Endothelial cell of umbilical vein (primary cell): ENCODE measurements around the gene ZSCAN4. TPM values are rescaled to one million over a fixed set of nuclear protein-coding genes. Genes with fewer than 3 reads are reported as not detected.

Experiments
- BruUV-seq: library from RNA; stranded (reverse); fragments of 400-500 nt; replicated peaks from 2 replicates; lab custom pipeline; 2021; lab: Mats Ljungman, UMichigan
- CTCF ChIA-PET: fragments of 300-600, 350-600 bp; sonication (Branson Sonifier 250); formaldehyde crosslinking; loops from one replicate; lab custom pipeline; 2021; ENCODE audit warnings: antibody characterized with exemption, inconsistent platforms; lab: Charles Lee
- POLR2A ChIA-PET: fragments of 300-600, 350-600 bp; sonication (Branson Sonifier 250); formaldehyde crosslinking; loops from one replicate; lab custom pipeline; 2021; ENCODE audit warnings: antibody characterized with exemption, inconsistent platforms; lab: Charles Lee
- DNase-seq: peaks from one replicate; pipeline ENCODE4 v3.0.0-alpha.2; 2011; ENCODE audit warnings: low read depth, low spot score
- FAIRE-seq: peaks from 2 replicates; lab custom pipeline; 2011; peaks lifted over from hg19 to GRCh38; lab: Jason Lieb, UNC
- H2AFZ ChIP-seq: 2 replicates; pipeline ENCODE4 v1.6.0; 2012; ENCODE audit warnings: low read depth, low read length, control low read depth, inconsistent platforms
- H3K27ac ChIP-seq: 2 replicates; pipeline ENCODE4 v1.5.1; 2011; ENCODE audit warnings: low read depth, mild to moderate bottlenecking, control low read depth, low read length, moderate library complexity; ENCODE audit not compliant: insufficient read depth
- H3K27me3 ChIP-seq, 2 experiments: 2 replicates each; pipeline versions ENCODE4 v1.6.0 to v1.6.1; 2011; ENCODE audit warnings: low read length in 2 of 2, mixed read lengths in 1 of 2; ENCODE audit not compliant: control insufficient read depth in 2 of 2, insufficient read depth in 2 of 2
- H3K36me3 ChIP-seq, 2 experiments: 2 replicates in 1 of 2; 3 replicates in 1 of 2; pipeline ENCODE4 v1.5.1; 2011; ENCODE audit warnings: low read length in 2 of 2, mild to moderate bottlenecking in 1 of 2, moderate library complexity in 1 of 2; ENCODE audit not compliant: control insufficient read depth in 2 of 2, insufficient read depth in 2 of 2; ENCODE audit errors: extremely low read depth in 1 of 2
- H3K4me1 ChIP-seq: 3 replicates; pipeline ENCODE4 v1.5.1; 2011; ENCODE audit warnings: mild to moderate bottlenecking, low read length; ENCODE audit not compliant: control insufficient read depth, insufficient read depth; ENCODE audit errors: extremely low read depth
- H3K4me2 ChIP-seq: 2 replicates; pipeline ENCODE4 v1.6.1; 2011; ENCODE audit warnings: low read length, control low read depth, mixed read lengths; ENCODE audit not compliant: insufficient read depth
- H3K4me3 ChIP-seq, 3 experiments: fragments of 200-600 bp in 1 of 3; sonication (generic), shearing (Covaris generic) in 1 of 3; replicated peaks in 1 of 3; 2 replicates each; pipeline ENCODE4 v1.5.1; 2011 to 2016; ENCODE audit warnings: control low read depth in 3 of 3, low read length in 3 of 3, mild to moderate bottlenecking in 2 of 3, inconsistent platforms in 1 of 3, low read depth in 1 of 3, moderate library complexity in 1 of 3; ENCODE audit not compliant: insufficient read depth in 1 of 3
- H3K79me2 ChIP-seq: 2 replicates; pipeline ENCODE4 v1.6.0; 2012; ENCODE audit warnings: low read length, inconsistent platforms; ENCODE audit not compliant: control insufficient read depth, insufficient read depth
- H3K9ac ChIP-seq: replicated peaks from 2 replicates; pipeline ENCODE3; 2011; ENCODE audit warnings: low read length, control low read depth; ENCODE audit not compliant: insufficient read depth; ENCODE audit errors: extremely low read depth
- H3K9me1 ChIP-seq: replicated peaks from 3 replicates; pipeline ENCODE4 v1.6.0; 2011; ENCODE audit warnings: mild to moderate bottlenecking, low read length; ENCODE audit not compliant: control insufficient read depth, insufficient read depth; ENCODE audit errors: extremely low read depth
- H3K9me3 ChIP-seq: replicated peaks from 2 replicates; pipeline ENCODE4 v1.5.1; 2012; ENCODE audit warnings: low read length, inconsistent platforms; ENCODE audit not compliant: control insufficient read depth, insufficient read depth
- H4K20me1 ChIP-seq: replicated peaks from 2 replicates; pipeline ENCODE3; 2011; ENCODE audit warnings: mild to moderate bottlenecking, low read length; ENCODE audit not compliant: control insufficient read depth, insufficient read depth; ENCODE audit errors: extremely low read depth
- EZH2 ChIP-seq: IDR thresholded peaks from 2 replicates; pipeline ENCODE4 v1.6.1; 2012; ENCODE audit warnings: borderline replicate concordance, low read depth, mild to moderate bottlenecking, moderate library complexity, low read length, inconsistent platforms; ENCODE audit not compliant: severe bottlenecking
- FOS ChIP-seq: IDR thresholded peaks from 2 replicates; pipeline ENCODE4 v1.6.1; 2011; ENCODE audit warnings: mild to moderate bottlenecking, low read length, moderate library complexity, borderline replicate concordance; ENCODE audit not compliant: insufficient read depth
- GATA2 ChIP-seq: IDR thresholded peaks from 2 replicates; pipeline ENCODE4 v1.7.0; 2011; ENCODE audit warnings: low read depth, mild to moderate bottlenecking, moderate library complexity, mixed read lengths, low read length; ENCODE audit not compliant: insufficient read length, insufficient read depth
- JUN ChIP-seq: IDR thresholded peaks from 2 replicates; pipeline ENCODE4 v1.6.1; 2011; ENCODE audit warnings: borderline replicate concordance, low read depth; ENCODE audit not compliant: insufficient read length, insufficient read depth
- MYC ChIP-seq: IDR thresholded peaks from one replicate; pipeline ENCODE4 v1.6.1; 2011; ENCODE audit warnings: mild to moderate bottlenecking, low read depth, low read length
- POLR2A ChIP-seq: IDR thresholded peaks from 2 replicates; pipeline ENCODE4 v1.6.1; 2012; ENCODE audit warnings: low read depth, mild to moderate bottlenecking, control low read depth, low read length
- POLR2AphosphoS5 ChIP-seq: IDR thresholded peaks from 2 replicates; pipeline ENCODE4 v1.6.1; 2012; ENCODE audit warnings: low read depth, mild to moderate bottlenecking, control low read depth, low read length, moderate library complexity; ENCODE audit not compliant: insufficient read depth
- dilution Hi-C: fragments of 300-500 bp; cut with MboI; formaldehyde crosslinking; loops from one replicate; pipeline ENCODE4 v1.15.0; 2019; ENCODE audit warnings: low sequenced_read_pairs; ENCODE audit not compliant: extremely low pct_ligation_motif_present
- intact Hi-C: fragments of 100-400 bp; cut with micrococcal nuclease; formaldehyde crosslinking; loops from one replicate; pipeline ENCODE4 v1.10.0; 2022
- polyA plus RNA-seq, 4 experiments: library from polyadenylated mRNA; depleted of rRNA in 3 of 4; stranded (reverse) in 3 of 4; unstranded in 1 of 4; fragments of >200 nt; gene quantifications; 2 replicates each; pipeline versions ENCODE4 v1.2.1 to v1.2.3, GENCODE V29; 2011 to 2012; ENCODE audit warnings: missing spikeins in 1 of 4
- total RNA-seq: library from RNA; stranded (reverse); gene quantifications from 2 replicates; pipeline ENCODE4 v1.2.3, GENCODE V29; 2021
- TF ChIP-seq, protein P1 (sequence below): IDR thresholded peaks from 2 replicates; pipeline ENCODE4 v1.6.1; 2011; ENCODE audit not compliant: insufficient read depth, insufficient read length
- TF ChIP-seq, protein P2 (sequence below), 2 donors: IDR thresholded peaks; 1 replicate in 1 of 2; 2 replicates in 1 of 2; pipeline ENCODE4 v1.5.1; 2011; ENCODE audit warnings: low read length in 2 of 2, mild to moderate bottlenecking in 2 of 2, moderate library complexity in 2 of 2, control low read depth in 1 of 2, inconsistent platforms in 1 of 2, low read depth in 1 of 2; ENCODE audit not compliant: insufficient read depth in 1 of 2; ENCODE audit errors: extremely low read depth in 1 of 2

The ZSCAN4 gene
- total and polyA plus RNA-seq, 2 donors (not counting 3 experiments of a cell fraction or from before 2014, with no cell fraction given) = not detected

DNA sequence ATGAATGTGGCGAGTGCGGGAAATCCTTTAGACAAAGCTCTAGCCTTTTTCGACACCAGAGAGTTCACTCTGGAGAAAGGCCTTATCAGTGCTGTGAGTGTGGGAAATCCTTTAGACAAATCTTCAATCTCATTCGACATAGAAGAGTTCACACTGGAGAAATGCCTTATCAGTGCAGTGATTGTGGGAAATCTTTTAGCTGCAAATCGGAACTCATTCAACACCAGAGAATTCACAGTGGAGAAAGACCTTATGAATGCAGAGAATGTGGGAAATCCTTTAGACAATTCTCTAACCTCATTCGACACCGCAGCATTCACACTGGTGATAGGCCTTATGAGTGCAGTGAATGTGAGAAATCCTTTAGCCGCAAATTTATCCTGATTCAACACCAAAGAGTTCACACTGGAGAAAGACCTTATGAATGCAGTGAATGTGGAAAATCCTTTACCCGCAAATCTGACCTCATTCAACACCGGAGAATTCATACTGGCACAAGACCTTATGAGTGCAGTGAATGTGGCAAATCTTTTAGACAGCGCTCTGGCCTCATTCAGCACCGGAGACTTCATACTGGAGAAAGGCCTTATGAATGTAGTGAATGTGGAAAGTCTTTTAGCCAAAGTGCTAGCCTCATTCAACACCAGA is 18.8 kb downstream of the ZSCAN4 start:
- CTCF ChIA-PET = no interaction called here
- POLR2A ChIA-PET = no interaction called here
- Histone ChIP-seq H3K9me1 (no peaks in the 10 kb centered on the region), H3K4me2 (no peak overlapping the region), H3K36me3 (peaks cover 9 to 18% of the 10 kb centered on the region in 2 experiments), H3K27ac (no peak overlapping the region), H3K4me3 (no peak overlapping the region), H3K79me2 (peaks cover 24% of the 10 kb centered on the region), H2AFZ (no peak overlapping the region), H4K20me1 (no peaks in the 10 kb centered on the region), H3K9me3 (peaks cover 32% of the 10 kb centered on the region), H3K27me3 (no peaks in the 10 kb centered on the region), H3K4me1 (peaks cover 6% of the 10 kb centered on the region), H3K9ac (no peak overlapping the region)
- no peak for FAIRE-seq
- TF ChIP-seq MYC = no peak
- TF ChIP-seq, protein P1, sequence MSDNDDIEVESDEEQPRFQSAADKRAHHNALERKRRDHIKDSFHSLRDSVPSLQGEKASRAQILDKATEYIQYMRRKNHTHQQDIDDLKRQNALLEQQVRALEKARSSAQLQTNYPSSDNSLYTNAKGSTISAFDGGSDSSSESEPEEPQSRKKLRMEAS = no peak
- no peak for TF ChIP-seq FOS
- TF ChIP-seq POLR2AphosphoS5 = no peak
- no peak for TF ChIP-seq POLR2A
- TF ChIP-seq EZH2 = no peak
- no TSS peak for BruUV-seq
- intact Hi-C loops (no loop called here), dilution Hi-C loops (no loop called here)
- no peak for DNase-seq

DNA sequence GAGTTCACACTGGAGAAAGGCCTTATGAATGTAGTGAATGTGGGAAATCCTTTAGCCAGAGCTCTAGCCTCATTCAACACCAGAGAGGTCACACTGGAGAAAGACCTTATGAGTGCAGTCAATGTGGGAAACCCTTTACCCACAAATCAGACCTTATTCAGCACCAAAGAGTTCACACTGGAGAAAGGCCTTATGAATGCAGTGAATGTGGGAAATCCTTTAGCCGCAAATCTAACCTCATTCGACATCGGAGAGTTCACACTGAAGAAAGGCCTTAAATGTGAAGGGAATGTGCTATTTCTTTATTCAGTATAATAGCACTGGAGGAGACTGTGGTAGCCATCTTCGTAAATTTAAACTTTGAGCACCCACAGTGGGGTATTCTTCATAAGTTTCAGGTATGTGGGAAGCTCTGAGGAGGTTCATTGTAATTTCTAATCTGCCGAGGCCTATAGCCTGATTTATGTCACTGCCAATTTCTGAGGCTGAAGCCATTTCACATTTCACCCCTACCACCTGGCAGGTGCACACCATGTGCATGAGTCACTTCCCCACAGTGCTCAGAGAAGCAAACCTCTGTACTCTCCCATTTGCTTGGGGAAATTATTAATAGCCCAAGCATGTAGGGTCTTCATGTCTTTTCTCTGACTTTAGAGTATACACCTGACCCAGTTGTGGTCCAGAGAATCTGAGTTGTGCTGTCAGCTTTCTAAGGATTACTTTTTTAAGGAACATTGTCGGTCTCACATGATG is 19.5 kb downstream of the ZSCAN4 start:
- Histone ChIP-seq H4K20me1 (no peaks in the 10 kb centered on the region), H3K36me3 (peaks cover 9 to 18% of the 10 kb centered on the region in 2 experiments), H3K4me1 (no peaks in the 10 kb centered on the region), H3K4me2 (no peak overlapping the region), H3K79me2 (peaks cover 17% of the 10 kb centered on the region), H3K27me3 (no peaks in the 10 kb centered on the region), H3K9ac (no peak overlapping the region), H3K9me3 (peaks cover 33% of the 10 kb centered on the region), H3K27ac (no peak overlapping the region), H3K9me1 (no peaks in the 10 kb centered on the region), H3K4me3 (no peak overlapping the region), H2AFZ (no peak overlapping the region)
- dilution Hi-C loops = no loop called here
- TF ChIP-seq JUN = no peak
- no peak for TF ChIP-seq GATA2
- TF ChIP-seq POLR2AphosphoS5 = no peak
- TF ChIP-seq EZH2 = no peak
- no peak for TF ChIP-seq MYC
- TF ChIP-seq POLR2A = no peak
- TF ChIP-seq, protein P2, sequence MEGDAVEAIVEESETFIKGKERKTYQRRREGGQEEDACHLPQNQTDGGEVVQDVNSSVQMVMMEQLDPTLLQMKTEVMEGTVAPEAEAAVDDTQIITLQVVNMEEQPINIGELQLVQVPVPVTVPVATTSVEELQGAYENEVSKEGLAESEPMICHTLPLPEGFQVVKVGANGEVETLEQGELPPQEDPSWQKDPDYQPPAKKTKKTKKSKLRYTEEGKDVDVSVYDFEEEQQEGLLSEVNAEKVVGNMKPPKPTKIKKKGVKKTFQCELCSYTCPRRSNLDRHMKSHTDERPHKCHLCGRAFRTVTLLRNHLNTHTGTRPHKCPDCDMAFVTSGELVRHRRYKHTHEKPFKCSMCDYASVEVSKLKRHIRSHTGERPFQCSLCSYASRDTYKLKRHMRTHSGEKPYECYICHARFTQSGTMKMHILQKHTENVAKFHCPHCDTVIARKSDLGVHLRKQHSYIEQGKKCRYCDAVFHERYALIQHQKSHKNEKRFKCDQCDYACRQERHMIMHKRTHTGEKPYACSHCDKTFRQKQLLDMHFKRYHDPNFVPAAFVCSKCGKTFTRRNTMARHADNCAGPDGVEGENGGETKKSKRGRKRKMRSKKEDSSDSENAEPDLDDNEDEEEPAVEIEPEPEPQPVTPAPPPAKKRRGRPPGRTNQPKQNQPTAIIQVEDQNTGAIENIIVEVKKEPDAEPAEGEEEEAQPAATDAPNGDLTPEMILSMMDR (IDR thresholded peaks at IDR 0.05; ENCODE audit: extremely low read depth in 1 of 2, insufficient read depth in 1 of 2, low read depth in 1 of 2, low read length in 2 of 2) = no peak
- TF ChIP-seq, protein P1 = no peak
- no peak for TF ChIP-seq FOS
- CTCF ChIA-PET = no interaction called here
- FAIRE-seq (no peak), DNase-seq (no peak)
- POLR2A ChIA-PET = no interaction called here
- intact Hi-C loops = no loop called here
- BruUV-seq = no TSS peak
